AG09319 (cell line): ENCODE data around the gene NFIX.

Experiments
- DNase-seq: peaks from one replicate; pipeline ENCODE4 v3.0.0-alpha.2; 2010; ENCODE audit warnings: low read depth; ENCODE audit errors: extremely low read depth
- TF ChIP-seq, protein P1 (sequence below): IDR thresholded peaks from 2 replicates; pipeline ENCODE4 v1.5.1; 2011; ENCODE audit warnings: low read depth, mild to moderate bottlenecking, inconsistent platforms, low read length, moderate library complexity

Gene NFIX

DNA sequence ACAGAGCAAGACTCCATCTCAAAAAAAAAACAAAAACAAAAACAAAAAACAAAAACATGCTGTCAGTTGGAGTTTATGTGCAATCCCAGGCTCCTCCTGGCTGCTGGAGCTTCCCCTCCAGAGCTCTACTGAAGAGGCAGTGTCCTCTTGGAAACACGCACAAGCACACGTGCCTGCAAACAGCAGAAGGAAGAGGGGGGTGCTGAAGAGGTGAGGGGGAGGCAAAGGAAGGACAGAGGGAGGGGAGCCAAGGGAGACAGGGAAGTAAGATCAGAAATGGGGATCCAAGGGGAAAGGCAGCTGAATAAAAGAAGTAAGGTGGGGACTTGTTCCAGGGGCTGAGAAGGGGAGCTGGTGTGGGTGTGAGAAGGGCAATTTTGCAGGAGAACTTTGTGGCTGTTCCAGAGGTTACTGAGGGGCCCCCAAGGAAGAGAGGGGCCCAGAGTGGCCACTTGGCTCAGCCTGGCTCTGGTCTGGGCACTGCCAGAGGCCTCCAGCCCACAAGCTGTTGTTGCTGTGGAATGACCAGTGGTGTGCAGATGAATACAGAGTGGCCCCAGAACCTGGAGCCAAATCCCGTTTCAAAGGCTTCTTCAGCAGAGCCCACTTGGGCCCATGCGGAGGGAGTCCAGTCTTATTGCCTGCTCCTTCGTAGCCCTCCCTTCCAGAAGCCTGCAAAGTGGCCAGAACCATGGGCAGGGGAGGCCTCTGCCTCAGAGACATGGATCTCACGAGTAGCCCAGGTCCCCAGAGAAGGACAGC, 73.0 kb downstream of the NFIX start:
- no peak for DNase-seq
- TF ChIP-seq, protein P1, sequence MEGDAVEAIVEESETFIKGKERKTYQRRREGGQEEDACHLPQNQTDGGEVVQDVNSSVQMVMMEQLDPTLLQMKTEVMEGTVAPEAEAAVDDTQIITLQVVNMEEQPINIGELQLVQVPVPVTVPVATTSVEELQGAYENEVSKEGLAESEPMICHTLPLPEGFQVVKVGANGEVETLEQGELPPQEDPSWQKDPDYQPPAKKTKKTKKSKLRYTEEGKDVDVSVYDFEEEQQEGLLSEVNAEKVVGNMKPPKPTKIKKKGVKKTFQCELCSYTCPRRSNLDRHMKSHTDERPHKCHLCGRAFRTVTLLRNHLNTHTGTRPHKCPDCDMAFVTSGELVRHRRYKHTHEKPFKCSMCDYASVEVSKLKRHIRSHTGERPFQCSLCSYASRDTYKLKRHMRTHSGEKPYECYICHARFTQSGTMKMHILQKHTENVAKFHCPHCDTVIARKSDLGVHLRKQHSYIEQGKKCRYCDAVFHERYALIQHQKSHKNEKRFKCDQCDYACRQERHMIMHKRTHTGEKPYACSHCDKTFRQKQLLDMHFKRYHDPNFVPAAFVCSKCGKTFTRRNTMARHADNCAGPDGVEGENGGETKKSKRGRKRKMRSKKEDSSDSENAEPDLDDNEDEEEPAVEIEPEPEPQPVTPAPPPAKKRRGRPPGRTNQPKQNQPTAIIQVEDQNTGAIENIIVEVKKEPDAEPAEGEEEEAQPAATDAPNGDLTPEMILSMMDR: no peak

DNA sequence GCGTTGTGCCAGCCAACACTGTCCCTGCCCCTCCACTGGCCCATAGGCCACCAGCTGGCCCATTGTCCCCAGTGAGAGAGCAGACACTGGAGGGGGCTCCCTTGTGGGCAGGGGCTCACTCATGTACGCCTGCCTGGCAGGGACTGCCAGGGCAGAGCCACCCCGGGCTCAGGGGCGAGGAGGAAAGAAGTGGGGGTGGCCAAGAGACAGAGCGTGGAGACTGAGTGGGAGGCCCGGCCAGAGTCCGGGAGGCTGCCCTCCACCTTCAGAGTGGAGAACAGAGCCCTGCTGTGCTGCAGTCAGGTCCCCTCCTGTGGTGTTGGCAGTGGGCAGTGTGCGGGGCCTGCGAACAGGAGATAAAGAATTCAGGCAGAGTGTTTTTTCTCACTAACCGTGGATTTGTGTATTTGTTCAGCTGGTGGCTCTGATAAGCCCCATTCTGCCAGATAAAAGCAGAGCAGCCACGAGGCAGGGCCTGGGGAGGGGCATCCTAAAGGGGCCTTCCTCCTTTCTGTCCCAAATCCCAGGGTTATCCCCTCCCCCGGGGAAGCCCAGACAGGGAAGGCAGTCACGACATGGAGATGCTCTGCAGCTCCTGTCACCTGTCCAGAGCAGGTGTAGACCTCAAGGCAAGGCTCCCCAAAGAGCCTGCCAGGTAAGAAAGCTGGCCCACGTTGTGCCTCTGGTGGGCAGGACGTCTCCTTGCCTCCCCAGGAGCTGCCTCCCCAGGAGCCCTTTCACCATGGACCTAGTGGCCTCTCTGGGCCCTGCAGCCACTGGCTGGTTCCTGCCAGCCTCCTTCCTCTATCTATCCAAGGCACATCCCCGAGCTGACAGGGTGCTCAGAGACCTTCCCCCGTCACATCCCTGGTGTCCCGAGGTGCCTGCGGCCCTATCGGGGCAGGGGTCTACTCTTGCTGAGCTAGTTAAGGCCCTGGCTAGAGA, 74.4 kb downstream of the NFIX start:
- DNase-seq: no peak
- TF ChIP-seq, protein P1: no peak

DNA sequence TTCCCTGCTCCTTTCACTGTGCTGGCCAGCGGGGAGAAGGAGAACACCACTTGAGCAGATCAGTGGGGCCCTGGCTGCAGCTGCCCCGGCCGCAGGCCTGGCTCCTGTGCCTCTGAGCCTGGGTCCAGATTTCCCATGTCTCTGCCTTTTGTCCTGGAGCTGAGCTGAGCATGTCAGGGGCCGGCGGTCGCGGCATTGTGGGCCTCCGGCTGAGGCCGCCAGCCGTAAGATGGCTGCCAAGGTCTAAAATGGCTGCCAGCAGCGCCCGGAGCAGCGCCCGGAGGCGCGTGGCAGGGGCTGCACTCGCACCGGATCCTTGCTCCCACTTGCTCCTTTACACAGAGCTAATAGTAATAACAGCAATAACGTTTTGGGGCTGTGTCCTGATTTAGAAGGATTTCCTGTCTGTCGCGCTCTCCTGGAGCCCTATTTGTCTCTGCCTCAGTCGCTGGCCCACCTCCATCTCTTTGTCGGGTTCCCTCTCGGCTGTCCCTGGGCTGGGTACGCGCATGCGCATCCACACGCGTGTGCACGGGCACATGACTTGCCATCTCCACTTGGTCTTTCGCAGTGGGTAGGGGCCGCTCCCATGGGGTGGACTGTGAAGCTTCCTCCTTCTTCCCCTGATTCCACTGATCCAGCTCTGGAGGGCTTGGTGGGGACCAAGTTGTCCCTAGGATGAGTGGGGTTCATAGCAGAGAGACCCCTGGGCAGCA, 75.3 kb downstream of the NFIX start:
- no peak for DNase-seq
- TF ChIP-seq, protein P1: no peak

DNA sequence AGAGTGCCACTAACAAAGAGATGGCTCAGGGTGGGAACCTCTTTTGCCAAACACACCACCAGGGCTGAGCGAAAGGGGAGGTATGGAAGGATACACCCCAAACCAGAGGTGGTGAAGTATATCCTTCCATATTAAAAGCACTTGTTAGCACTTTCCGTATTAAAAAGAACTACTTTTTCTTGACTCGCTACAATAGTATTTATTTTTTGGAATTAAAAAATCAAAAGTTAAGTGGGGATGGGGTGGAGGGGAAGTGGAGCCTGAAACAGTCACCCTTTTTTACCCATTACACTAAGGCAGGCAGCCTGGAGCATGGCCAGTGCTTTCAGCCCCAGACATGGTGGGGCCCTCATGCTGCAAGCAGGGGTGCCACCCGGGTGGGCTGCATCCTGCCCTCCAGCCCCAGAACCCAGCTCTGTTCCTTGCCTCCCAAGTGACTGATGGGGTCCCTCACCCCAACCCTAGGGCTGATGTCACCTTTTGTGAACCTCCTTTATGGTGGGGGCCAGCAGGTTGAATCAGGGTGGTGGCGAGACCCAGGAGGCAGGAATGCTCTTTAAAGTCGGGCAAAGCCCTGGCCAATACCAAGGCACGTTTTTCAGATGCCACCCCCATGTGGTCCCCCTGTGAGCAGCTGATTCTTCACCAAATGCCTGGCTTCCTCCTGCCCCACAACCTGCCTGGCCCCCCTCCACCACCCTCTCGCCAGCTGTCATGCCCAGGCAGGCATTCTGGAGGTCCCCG, 76.3 kb downstream of the NFIX start:
- TF ChIP-seq, protein P1: no peak
- no peak for DNase-seq

DNA sequence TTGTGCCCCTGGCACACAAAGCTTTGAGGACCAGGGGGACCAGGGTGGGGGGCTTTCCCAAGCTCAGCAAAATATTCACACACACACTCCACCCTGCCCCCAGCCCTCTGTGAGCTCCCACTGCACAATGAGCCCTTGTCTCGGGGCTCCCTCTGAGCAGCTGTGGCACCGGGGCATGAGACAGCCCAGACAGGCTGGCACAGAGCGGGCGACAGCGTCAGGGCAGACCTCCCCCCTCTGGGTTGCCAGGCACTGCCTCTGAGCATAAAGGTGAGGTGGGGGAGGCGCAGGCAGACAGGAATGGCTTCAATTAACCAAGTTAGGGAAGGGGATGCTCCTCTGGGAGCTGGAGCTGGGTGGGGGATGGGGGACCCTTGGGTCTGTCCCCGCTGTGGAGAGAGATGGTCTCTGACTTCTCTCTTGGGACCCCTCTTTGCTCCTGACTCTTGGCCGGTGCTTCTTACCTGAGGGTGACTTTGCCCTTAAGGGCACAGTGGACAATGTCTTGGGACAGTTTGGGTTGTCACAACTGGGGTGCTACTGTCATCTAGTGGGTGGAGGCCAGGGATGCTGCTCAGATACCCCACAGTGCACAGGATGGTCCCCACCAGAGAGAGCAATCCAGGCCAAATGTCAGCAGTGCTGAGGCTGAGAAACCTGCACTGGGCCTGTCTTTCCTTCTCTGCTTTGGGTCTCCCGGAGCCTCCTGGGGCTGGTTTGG, 77.1 kb downstream of the NFIX start:
- DNase-seq: no peak
- TF ChIP-seq, protein P1: no peak

DNA sequence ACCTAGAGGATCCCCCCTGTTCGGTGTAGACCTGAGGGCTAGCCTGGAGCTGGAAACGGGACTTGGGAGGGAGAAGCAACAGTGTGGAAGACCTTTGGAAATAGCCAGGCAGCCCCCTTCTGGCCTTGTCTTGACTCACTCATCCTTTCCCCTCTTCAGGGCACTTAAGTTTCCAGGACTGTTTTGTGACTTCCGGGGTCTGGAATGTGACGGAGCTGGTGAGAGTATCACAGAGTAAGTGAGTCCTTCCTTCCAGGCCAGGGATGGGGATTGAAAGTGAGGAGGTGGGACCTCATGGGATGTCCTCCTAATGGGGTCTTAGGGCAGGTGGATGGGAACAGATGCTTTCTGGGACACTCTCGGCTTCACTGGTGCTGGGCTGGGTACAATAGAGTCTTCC, 78.0 kb downstream of the NFIX start:
- DNase-seq: no peak
- TF ChIP-seq, protein P1: no peak
